ENCODE measurements around the gene P4HA3.

DNA sequence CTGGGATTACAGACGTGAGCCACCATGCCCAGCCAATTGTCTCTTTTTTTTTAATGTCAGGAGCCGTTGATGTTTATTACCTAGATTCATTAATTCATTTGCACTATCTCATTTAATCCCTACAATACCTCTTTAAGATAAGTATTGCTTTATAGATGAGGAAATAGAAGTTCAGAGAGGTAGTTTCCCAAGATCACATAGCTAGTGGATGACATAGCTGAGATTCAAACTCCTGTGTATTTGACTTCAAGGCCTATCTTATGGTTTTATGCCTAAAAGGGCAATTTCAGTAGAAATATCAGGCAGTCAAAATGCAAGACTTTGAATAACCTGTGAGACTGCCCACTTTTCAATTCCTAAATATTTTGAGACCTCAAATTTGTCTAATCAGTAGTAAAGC, 73.9 kb downstream of the P4HA3 start:
- TF ChIP-seq, protein P1, sequence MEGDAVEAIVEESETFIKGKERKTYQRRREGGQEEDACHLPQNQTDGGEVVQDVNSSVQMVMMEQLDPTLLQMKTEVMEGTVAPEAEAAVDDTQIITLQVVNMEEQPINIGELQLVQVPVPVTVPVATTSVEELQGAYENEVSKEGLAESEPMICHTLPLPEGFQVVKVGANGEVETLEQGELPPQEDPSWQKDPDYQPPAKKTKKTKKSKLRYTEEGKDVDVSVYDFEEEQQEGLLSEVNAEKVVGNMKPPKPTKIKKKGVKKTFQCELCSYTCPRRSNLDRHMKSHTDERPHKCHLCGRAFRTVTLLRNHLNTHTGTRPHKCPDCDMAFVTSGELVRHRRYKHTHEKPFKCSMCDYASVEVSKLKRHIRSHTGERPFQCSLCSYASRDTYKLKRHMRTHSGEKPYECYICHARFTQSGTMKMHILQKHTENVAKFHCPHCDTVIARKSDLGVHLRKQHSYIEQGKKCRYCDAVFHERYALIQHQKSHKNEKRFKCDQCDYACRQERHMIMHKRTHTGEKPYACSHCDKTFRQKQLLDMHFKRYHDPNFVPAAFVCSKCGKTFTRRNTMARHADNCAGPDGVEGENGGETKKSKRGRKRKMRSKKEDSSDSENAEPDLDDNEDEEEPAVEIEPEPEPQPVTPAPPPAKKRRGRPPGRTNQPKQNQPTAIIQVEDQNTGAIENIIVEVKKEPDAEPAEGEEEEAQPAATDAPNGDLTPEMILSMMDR (conservative IDR thresholded peaks at IDR 0.05; ENCODE audit: low read depth, low read length), result no peak
- TF ChIP-seq EZH2 (IDR thresholded peaks at IDR 0.05; ENCODE audit: low read length, unreplicated experiment) (no peak), EZH2phosphoT487 (IDR thresholded peaks at IDR 0.05; ENCODE audit: borderline replicate concordance, low read length) (no peak)

All from PC-3 (cell line).